ENCODE results near the gene HEG1. TPM values are rescaled to one million over a fixed set of nuclear protein-coding genes. Genes with fewer than 3 reads are reported as not detected.

The HEG1 gene
- total RNA-seq, 1 donor from 2014 or later: 14.4 TPM

DNA sequence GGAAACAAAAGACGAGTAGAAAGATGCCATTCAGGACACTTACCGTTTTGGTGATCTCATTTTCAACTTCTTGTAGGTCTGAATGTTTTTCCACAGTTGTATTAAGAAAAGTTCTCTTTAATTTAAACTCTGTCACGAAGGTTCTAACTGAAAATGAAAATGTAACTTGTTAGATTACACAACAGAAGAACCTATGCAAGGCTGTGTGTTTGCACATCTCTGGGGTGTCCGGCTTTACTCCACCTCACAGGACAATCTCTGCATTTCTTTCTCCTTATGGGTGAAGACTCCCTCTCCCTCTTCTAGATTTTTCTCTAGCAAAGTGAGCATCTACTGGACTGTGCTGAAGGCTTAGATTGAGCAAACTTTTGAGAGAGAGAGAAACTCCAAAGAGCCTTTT, 50.6 kb downstream of the HEG1 start:
- Mint-ChIP-seq H3K27me3 (ENCODE audit: low read depth) (no peaks in the 10 kb centered on the region), H3K9me3 (no peaks in the 10 kb centered on the region), H3K27ac (no peak overlapping the region), H3K36me3 (no peaks in the 10 kb centered on the region), H3K4me1 (peaks cover 18% of the 10 kb centered on the region), H3K4me3 (no peak overlapping the region)
- DNase-seq (ENCODE audit: low spot score in 2 of 2, unreplicated experiment in 2 of 2): no peak
- TF ChIP-seq, protein P1, sequence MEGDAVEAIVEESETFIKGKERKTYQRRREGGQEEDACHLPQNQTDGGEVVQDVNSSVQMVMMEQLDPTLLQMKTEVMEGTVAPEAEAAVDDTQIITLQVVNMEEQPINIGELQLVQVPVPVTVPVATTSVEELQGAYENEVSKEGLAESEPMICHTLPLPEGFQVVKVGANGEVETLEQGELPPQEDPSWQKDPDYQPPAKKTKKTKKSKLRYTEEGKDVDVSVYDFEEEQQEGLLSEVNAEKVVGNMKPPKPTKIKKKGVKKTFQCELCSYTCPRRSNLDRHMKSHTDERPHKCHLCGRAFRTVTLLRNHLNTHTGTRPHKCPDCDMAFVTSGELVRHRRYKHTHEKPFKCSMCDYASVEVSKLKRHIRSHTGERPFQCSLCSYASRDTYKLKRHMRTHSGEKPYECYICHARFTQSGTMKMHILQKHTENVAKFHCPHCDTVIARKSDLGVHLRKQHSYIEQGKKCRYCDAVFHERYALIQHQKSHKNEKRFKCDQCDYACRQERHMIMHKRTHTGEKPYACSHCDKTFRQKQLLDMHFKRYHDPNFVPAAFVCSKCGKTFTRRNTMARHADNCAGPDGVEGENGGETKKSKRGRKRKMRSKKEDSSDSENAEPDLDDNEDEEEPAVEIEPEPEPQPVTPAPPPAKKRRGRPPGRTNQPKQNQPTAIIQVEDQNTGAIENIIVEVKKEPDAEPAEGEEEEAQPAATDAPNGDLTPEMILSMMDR (IDR thresholded peaks at IDR 0.05; ENCODE audit: unreplicated experiment): no peak

DNA sequence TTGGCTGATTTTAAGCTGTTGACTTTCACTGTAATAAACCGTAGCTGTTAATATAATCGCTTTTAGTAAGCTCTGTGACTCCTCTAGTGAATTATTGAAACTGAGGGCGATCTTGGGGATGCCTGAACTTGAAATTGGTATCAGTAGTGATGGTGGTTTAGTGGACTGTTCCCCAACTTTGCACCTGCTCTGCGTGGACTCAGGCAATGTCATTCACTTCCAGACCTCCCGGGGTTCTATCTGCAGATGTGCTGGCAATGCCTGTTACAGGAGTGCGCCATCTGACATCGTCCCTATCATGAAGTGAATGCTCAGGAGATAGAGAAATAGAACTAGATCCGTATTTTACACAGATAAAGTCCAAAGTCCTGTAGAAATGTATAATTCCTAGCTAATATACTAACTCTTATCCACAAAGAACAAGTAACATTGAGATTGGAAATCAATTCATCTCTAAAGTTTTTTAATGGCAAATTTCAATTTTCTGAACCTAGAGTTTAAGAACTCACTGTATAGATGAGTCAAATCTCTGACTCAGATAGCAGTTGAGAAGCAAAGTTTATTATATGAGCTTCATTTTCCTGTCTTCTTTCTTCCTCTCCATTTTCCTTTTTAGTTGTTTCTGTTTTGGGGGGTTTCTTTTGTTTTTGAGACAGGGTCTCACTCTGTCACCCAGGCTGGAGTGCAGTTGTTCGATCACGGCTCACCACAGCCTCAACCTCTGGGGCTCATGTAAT, 51.8 kb downstream of the HEG1 start:
- no peak overlapping the region for H3K27ac Mint-ChIP-seq
- H3K4me3 Mint-ChIP-seq: no peak overlapping the region
- no peaks in the 10 kb centered on the region for H3K27me3 Mint-ChIP-seq (ENCODE audit: low read depth)
- no peaks in the 10 kb centered on the region for H3K36me3 Mint-ChIP-seq
- TF ChIP-seq, protein P1 (IDR thresholded peaks at IDR 0.05; ENCODE audit: unreplicated experiment): no peak
- DNase-seq (ENCODE audit: low spot score in 2 of 2, unreplicated experiment in 2 of 2): no peak
- no peaks in the 10 kb centered on the region for H3K9me3 Mint-ChIP-seq
- peaks cover 21% of the 10 kb centered on the region for H3K4me1 Mint-ChIP-seq

DNA sequence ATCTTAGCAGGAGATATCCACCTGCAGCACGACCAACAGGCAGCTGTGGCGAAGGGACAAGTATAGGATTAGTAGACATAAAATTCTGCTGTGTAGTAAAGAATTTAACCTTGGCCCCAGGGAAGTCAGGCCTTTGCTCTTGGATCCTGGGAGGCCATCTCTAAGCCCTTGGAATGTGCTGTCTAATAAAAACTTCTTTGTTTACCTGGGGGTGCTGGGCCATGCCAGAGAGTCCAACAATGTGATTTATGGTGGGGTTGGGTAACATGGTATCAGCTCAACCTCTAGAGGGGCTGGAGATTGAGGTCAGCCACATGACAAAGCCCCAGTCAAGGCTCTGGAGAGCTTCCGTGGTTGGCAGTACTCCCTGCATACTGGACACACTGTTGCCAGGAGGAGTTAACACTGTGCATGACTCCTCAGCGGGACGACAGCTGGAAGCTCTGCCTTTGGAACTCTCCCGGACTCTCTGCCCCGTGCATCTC, 52.4 kb downstream of the HEG1 start:
- peaks cover 21% of the 10 kb centered on the region for H3K4me1 Mint-ChIP-seq
- no peak overlapping the region for H3K27ac Mint-ChIP-seq
- H3K27me3 Mint-ChIP-seq (ENCODE audit: low read depth): no peaks in the 10 kb centered on the region
- no peak for DNase-seq (ENCODE audit: low spot score in 2 of 2, unreplicated experiment in 2 of 2)
- no peak overlapping the region for H3K4me3 Mint-ChIP-seq
- no peaks in the 10 kb centered on the region for H3K9me3 Mint-ChIP-seq
- no peaks in the 10 kb centered on the region for H3K36me3 Mint-ChIP-seq
- TF ChIP-seq, protein P1 (IDR thresholded peaks at IDR 0.05; ENCODE audit: unreplicated experiment): no peak

DNA sequence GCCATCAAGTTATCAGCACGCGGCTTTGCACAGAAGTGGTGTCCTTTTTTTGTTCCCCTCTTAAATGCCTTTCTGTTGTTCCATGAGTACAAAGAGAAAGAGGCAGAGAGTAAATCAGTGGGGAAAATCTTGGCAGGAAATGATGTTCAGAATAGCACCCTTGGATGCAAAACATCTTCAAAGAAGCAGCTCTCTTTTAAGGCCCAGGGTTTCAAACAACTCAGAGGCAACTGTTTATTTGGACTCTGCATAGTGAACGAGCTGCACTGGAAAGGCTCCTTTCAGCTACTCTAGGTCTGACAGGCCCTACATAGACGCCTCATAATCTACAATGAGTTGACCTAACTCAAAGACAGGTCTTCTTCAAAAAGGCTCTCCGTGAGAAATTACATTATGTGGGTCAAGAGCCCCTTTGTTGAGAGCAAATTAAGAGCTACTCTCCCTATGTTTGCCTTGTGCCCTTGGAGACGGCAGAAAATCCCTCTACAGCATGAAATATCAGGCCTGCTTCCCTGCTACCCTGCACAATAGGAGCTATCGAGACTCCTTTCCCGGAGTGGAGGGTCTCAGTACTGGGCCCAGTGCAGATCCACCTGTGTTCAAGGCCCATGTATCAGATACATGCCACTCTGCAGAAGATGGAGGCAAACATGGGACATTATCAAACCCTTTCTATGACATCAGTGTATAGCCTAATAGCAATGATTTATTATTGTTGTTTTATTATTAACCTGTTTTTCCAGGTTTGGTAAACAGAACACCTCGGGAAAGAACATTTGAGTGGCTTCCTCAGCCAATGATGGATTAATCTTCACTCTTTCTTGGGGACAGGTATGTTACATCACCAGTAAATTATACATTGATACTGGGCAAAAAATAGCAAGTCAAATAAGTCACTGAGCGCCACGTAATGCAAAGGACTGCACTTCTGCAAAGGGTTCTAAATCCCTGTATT, 53.1 kb downstream of the HEG1 start:
- Mint-ChIP-seq H3K4me1 (peaks cover 22% of the 10 kb centered on the region), H3K27ac (no peak overlapping the region), H3K27me3 (ENCODE audit: low read depth) (no peaks in the 10 kb centered on the region), H3K9me3 (no peaks in the 10 kb centered on the region), H3K4me3 (no peak overlapping the region), H3K36me3 (no peaks in the 10 kb centered on the region)
- DNase-seq (ENCODE audit: low spot score in 2 of 2, unreplicated experiment in 2 of 2): no peak
- TF ChIP-seq, protein P1 (IDR thresholded peaks at IDR 0.05; ENCODE audit: unreplicated experiment): no peak

DNA sequence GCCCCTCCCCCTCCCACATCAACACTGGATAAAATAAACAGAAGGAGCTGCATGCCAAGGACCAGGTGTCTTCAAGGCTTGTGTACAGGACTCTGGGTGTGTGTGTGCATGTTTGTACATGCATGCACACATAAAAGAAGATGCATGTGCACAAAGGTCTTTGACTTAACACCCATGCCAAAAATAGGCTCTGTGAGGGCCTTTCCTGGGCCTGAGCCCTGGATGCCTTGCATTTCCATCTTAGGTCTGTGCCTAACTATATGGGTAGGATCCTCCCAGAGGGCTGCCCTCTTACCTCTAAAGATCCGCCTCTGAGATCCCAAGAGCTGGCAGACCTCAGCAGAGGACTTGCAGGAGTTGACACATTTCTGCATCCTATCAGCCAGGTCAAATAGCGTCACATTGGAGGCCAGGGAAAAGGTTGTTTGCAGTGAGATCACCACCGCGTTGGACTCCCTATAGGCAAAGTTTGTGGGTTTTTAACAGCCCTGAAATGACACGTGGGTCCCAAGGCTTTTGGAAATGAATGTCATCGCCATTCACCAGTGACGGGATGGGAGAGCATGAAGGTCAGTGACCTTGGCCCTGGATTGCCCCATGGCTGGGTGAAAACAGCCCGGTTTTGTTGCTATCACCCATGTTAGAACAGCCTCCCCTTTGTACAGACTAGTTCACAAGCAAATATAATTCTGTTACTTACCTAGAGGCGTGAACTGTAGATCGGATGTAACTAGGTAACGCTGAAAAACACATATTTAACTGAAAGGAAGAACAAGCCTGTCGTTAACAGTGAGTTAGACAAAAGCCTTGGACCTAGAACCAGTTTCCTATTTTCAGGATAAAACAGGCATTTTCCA, 54.0 kb downstream of the HEG1 start:
- no peak for DNase-seq (ENCODE audit: low spot score in 2 of 2, unreplicated experiment in 2 of 2)
- TF ChIP-seq, protein P1 (IDR thresholded peaks at IDR 0.05; ENCODE audit: unreplicated experiment): no peak
- no peaks in the 10 kb centered on the region for H3K36me3 Mint-ChIP-seq
- no peak overlapping the region for H3K27ac Mint-ChIP-seq
- H3K9me3 Mint-ChIP-seq: no peaks in the 10 kb centered on the region
- H3K4me3 Mint-ChIP-seq: no peak overlapping the region
- peaks cover 25% of the 10 kb centered on the region for H3K4me1 Mint-ChIP-seq
- H3K27me3 Mint-ChIP-seq (ENCODE audit: low read depth): no peaks in the 10 kb centered on the region
